NCI-H2227 (cell line): ENCODE measurements around the gene WDCP.

Source experiments
- DNase-seq: peaks from one replicate; lab custom pipeline; 2025; ENCODE audit not compliant: unreplicated experiment; lab: John Stamatoyannopoulos, UW

Gene WDCP

DNA sequence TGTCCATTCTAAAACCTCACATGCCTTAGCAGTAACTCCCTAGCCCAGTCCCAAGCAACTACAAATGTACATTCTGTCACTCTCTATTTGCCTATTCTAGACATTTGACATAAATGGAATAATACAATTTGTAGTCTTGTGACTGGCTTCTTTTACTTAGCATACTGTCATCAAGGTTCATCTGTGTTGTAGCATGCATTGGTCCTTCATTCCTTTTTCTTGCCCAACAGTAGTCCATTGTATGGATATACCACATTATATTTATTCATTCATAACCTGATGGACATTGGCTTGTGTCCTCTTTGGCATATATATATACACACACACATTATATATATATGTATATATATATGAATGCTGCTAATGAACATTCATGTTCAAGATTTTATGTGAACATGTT is 39.5 kb downstream of the WDCP start:
- DNase-seq: no peak

DNA sequence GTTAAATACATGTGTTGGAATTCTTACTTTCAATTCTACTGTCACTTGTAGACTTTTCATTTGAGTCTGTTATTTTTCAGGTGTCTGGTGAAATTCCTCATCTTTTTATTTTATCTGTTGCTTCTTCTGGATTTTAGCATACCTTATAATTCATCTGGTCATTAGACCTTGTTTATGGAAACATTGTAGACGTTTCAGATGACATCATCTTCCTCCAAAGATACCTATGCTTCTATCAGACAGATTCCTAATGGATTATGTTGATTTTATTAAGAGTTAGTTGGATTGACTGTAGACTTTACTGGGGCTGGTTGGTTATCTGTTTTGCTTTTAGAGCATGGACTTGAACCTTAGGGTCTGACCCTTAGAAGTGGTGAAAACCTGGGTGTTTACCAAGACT is 52.6 kb downstream of the WDCP start:
- DNase-seq: no peak

DNA sequence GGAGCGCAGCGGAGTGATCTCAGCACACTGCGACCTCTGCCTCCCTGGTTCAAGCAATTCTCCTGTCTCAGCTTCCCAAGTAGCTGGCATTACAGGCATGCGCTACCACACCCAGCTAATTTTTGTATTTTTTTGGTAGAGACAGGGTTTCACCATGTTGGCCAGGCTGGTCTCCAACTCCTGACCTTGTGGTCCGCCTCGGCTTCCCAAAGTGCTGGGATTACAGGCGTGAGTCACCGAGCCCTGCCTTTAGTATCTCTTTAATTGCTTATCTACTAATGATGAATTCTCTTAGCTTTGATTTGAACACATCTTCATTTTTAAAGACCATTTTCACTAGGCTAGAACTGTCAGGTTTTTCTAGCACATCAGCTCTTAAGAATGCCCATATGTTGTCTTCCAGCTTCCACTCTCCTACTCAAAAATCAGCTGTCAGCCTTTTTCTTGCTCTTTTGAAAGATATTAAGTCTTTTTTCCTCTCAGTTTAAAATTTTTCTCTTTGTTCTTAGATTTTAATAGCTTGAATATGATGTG is 53.4 kb downstream of the WDCP start:
- no peak for DNase-seq

DNA sequence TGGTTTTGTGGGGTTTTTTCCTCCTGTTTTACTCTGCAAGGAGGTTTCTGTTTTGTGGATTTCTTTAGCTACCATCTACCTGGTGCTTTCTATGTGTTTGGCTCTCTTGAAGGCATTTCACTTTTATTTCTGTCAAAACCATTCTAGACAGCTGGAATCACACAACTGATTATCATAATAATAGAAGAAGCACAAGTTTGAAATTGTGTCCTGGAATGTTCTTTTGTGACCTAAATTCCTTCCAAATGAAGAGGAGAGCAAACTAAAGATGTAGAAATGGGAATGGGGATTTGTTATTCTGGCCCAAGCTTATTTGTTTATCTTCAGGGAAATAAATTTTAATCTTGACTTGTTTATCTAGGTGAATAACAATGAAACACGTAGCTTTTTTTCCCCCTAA is 54.3 kb downstream of the WDCP start:
- DNase-seq: no peak

DNA sequence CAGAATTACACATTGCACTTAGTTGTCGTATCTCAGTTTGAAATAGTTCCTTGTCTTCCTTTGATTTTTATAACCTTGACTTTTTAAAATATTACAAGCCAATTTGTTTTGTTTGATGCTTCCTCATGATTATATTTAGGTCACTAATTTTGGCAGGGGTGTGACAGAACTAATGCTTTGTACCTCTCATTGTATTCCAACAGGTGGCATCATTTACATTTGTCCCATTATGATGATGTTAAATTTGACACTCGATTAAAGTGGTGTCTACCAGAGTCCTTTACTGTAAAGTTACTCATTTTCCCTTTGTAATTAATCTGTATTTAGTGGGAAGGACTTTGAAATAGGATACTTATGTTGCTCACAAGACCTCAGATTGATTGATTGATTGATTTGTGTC is 58.8 kb downstream of the WDCP start:
- DNase-seq: no peak
